SH-SY5Y (cell line): ENCODE measurements around the gene LDLRAD1.

Experiments
- GATA2 ChIP-seq: IDR thresholded peaks from 2 replicates; pipeline ENCODE4 v1.6.1; 2011; ENCODE audit warnings: mild to moderate bottlenecking, low read depth, low read length
- GATA3 ChIP-seq: IDR thresholded peaks from 2 replicates; pipeline ENCODE4 v1.6.1; 2011; ENCODE audit warnings: low read depth, mild to moderate bottlenecking, low read length, moderate library complexity

- no peak for TF ChIP-seq GATA3
- no peak for TF ChIP-seq GATA2
Measured at GRCh38 chr1:54064299-54064698, 46.3 kb upstream of the LDLRAD1 start.
